ENCODE data around the gene RELN. TPM values are rescaled to one million over a fixed set of nuclear protein-coding genes. Genes with fewer than 3 reads are reported as not detected.

Gene RELN
- total and polyA plus RNA-seq, 2 of the 13 experiments (the other 11 are each of a cell fraction or from before 2014, with no cell fraction given), result 315 to 332 TPM

GRCh38 chr7:103525937-103526336 lies 463.5 kb downstream of the RELN start:
- H3K4me1 ChIP-seq (ENCODE audit: insufficient read depth, low read length), result no peaks in the 10 kb centered on the region
- intact Hi-C loops (cut with micrococcal nuclease; ENCODE audit: unreplicated experiment), result no loop called here
- no peak for TF ChIP-seq ZGPAT (CRISPR knock-in tag; IDR thresholded peaks at IDR 0.05)
- TF ChIP-seq ZNF407 (CRISPR knock-in tag; IDR thresholded peaks at IDR 0.05; ENCODE audit: not compliant biosample characterization), result no peak
- TF ChIP-seq PREB (CRISPR knock-in tag; IDR thresholded peaks at IDR 0.05), result no peak
- TF ChIP-seq RBM22 (optimal IDR thresholded peaks at IDR 0.05; ENCODE audit: low read length), result peak; percentile 12
- no peak for TF ChIP-seq SMAD3 (CRISPR knock-in tag; IDR thresholded peaks at IDR 0.05)
- no peak for TF ChIP-seq PRDM10 (CRISPR knock-in tag; IDR thresholded peaks at IDR 0.05; ENCODE audit: low read depth)
- TF ChIP-seq HNF4A (CRISPR knock-in tag; IDR thresholded peaks at IDR 0.05), result no peak

More at GRCh38 chr7:103525937-103526336, 463.5 kb downstream of the RELN start:
- no peaks in the 10 kb centered on the region for H4K20me1 ChIP-seq (ENCODE audit: insufficient read depth, low read length)
- H3K4me2 ChIP-seq (ENCODE audit: low read depth, low read length), result no peak overlapping the region
- no peaks in the 10 kb centered on the region for H3K27me3 ChIP-seq (ENCODE audit: control insufficient read depth in 1 of 2, insufficient read depth in 2 of 2, low read length in 2 of 2)
- BruUV-seq (replicated peaks), result no TSS peak
- FAIRE-seq (no peak), DNase-seq (ENCODE audit: low spot score) (no peak), ATAC-seq (no peak)
- H3K36me3 ChIP-seq (replicated peaks in 1 of 2; ENCODE audit: control insufficient read depth in 1 of 2, insufficient read depth in 2 of 2, low read length in 2 of 2), result peaks cover 0 to 22% of the 10 kb centered on the region in 2 experiments; a peak in 2 of 5 replicates
- in situ Hi-C loops (cut with HindIII; ENCODE audit: extremely low pct_ligation_motif_present, low pct_unique_long_range_greater_than_20kb), result no loop called here
- H3K27ac ChIP-seq (ENCODE audit: extremely low read length, insufficient read depth, low read length), result no peak overlapping the region
- H2AFZ ChIP-seq (ENCODE audit: low read length), result no peak overlapping the region
- H3K9ac ChIP-seq (ENCODE audit: insufficient read depth, low read depth, low read length), result no peak overlapping the region
- POLR2A ChIA-PET, result no interaction called here
- no peaks in the 10 kb centered on the region for H3K79me2 ChIP-seq (ENCODE audit: insufficient read depth, low read length)
- no peaks in the 10 kb centered on the region for H3K9me3 ChIP-seq (ENCODE audit: low read length)
- WGBS (ENCODE audit: low lambda C conversion rate), result 92% methylated on average over 1 of the region's 1 CpG
- H3K4me3 ChIP-seq (replicated peaks in 1 of 3; ENCODE audit: insufficient read depth in 1 of 3, low read depth in 2 of 3, low read length in 3 of 3), result no peak overlapping the region
- CTCF ChIA-PET (ENCODE audit: low intra/inter-chr PET ratio, low total read pairs), result no interaction called here
